SIG-M5 treated with dmso at 0.1 percent for 504 hours (cell line): ENCODE measurements around the gene SYCE3.
"Not testable (repeated sequence)": the region's sequence is repeated elsewhere in the genome, so short reads cannot be mapped to it uniquely, and the experiment has no call there.

Source experiments
- DNase-seq: peaks from one replicate; lab custom pipeline; 2025; ENCODE audit not compliant: unreplicated experiment; lab: John Stamatoyannopoulos, UW

SYCE3 gene

DNA sequence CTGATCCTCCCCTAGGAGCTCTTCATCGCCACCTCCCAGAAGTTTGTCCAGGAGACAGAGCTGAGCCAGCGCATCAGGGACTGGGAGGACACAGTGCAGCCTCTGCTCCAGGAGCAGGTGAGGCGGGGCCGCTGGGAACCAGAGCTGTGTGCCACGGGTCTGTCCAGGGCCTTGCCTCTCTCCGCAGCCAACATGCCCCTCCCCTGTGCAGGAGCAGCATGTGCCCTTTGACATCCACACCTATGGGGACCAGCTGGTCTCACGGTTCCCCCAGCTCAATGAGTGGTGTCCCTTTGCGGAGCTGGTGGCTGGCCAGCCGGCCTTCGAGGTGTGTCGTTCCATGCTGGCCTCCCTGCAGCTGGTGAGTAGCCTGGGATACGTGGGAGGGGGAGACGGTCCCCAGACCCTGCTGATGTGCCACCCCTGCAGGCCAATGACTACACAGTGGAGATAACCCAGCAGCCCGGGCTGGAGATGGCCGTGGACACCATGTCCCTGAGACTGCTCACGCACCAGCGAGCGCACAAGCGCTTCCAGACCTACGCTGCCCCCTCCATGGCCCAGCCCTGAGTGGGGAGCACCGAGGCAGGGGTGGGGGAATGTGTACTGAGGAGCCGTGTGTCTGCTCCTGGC lies 39.8 kb downstream of the SYCE3 start:
- DNase-seq = no peak

DNA sequence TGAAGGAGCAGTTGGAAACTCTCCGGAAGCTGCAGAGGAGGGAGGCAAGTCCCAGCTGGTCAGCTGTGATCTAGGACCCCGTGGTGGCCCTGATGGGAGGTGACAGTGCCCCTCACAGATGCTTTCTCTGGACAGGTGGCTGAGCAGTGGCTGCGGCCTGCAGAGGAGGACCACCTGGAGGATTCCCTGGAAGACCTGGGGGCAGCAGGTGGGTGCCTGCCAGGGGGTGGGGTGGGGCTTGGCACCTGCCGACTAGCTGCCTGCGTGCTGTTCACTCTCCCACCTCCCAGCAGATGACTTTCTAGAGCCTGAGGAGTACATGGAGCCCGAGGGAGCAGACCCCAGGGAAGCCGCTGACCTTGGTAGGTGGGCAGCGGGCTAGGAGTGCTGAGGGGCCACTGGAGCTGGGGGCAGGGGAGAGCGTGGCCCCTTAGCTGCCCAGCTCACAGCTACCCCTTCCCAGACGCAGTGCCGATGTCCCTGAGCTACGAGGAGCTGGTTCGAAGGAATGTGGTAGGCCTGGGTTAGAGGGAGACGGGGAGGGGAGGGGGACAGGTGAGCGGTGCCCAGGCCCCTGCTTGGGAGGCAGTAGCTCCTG lies 40.4 kb downstream of the SYCE3 start:
- DNase-seq = no peak

DNA sequence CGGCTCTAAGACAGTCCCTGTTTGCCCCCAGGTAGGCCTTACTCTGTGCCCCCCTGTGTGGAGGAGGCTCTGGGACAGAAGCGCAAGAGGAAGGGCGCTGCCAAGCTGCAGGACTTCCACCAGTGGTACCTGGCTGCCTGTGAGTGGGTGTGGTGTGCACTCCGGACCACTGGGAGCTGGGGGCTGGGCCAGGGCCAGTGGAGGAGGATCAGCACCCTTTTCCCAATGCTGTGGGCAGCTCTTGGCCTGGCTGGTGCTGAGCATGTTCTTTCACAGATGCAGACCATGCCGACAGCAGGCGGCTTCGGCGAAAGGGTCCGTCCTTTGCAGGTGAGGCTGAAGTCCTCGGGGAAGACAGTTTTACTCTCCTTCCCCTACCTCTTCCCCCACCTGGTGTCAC lies 41.0 kb downstream of the SYCE3 start:
- no peak for DNase-seq

DNA sequence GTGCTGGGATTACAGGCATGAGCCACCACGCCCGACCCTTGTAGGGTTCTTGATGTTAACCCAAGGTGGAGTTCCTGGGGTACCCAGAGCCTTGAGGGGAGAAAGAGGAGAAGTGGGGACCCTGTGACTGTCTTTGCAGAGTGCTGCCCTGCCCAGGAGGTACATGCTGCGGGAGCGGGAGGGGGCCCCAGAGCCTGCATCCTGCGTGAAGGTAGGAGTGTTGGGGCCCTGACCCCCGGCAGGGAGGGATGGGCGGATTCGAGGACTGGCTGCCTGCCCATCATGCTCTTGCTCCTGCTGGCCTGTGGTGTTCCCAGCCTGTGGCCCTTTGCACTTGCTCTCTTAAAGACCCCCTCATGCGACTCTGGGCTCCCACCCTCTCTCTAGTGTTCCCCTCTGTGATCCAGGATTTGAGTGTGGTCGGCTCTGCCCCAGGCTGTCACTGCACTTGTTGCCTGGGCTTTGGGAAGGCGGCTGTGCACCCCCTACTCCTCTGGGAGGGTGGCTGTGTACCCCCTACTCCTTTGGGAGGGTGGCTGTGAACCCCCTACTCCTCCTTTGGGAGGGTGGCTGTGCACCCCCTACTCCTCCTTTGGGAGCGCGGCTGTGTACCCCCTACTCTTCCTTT lies 41.8 kb downstream of the SYCE3 start:
- no peak for DNase-seq

- not testable (repeated sequence) for DNase-seq
Measured at GRCh38 chr22:50520184-50520583, 42.5 kb downstream of the SYCE3 start.

- no peak for DNase-seq
Measured at GRCh38 chr22:50519151-50519550, 43.6 kb downstream of the SYCE3 start.

DNA sequence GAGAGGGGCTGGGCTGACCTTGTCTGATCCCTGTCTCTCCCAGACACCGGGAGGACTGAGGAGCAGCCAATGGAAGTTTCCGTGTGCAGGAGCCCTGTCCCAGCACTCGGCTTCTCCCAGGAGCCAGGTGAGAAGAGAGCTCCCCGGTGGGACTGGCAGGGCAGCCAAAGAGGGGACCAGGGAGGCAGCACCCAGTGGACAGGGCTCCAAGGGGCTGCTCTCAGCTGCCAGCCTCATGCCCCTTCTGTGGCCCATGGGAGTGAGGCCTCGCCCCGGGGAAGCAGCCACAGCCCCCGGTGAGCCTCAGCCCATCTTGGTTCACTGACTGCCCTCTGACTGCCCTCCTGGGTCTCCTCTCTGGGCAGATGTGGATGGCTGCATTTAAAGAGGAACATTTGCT lies 44.1 kb downstream of the SYCE3 start:
- DNase-seq = no peak

DNA sequence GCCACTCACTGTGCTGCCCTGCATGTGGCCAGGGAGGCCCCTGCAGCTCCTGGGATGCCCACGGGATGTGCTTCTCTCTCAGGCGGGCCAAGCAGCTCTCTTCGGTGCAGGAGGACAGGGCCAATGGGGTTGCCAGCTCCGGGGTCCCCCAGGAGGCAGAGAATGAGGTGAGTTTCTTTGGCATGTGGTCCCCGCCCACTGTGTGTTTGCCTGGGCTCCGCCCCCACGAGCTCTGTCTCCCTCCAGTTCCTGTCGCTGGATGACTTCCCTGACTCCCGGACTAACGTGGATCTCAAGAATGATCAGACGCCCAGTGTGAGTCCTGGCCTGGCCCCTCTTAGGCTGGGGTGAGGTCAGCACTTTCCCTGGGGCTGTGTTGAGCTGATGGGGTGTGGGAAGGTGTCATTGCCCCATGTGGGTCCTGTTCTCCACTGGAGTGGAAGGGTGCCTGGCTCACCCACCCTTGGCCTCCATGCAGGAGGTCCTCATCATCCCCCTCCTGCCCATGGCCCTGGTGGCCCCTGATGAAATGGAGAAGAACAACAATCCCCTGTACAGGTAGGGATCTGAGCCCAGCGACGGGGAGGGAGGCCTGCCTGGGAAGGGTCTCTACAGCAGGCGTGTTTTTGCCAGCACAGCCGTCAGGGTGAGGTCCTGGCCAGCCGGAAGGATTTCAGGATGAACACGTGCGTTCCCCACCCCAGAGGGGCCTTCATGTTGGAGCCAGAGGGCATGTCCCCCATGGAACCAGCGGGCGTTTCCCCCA lies 45.0 kb downstream of the SYCE3 start:
- no peak for DNase-seq

DNA sequence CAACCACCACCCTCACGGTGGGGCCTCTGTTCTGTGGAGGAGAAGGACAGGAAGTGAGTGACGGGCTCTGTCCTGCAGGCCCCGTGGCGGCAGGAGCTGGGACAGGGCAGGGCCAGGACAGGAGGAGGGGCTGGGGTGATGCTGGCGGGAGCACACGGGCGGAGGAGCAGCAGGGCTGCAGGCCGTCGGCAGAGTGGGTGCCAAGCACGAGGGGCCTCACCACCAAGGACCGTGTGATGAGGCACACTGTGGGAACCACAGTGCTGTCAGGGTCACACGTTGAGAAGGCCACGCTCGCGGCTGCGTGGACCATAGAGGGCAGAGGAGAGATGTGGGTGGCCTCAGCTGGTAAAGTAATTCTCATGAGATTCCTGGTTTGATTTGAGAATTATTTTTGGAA lies 45.8 kb downstream of the SYCE3 start:
- DNase-seq = no peak

GRCh38 chr22:50516068-50516467 lies 46.7 kb downstream of the SYCE3 start:
- no peak for DNase-seq

DNA sequence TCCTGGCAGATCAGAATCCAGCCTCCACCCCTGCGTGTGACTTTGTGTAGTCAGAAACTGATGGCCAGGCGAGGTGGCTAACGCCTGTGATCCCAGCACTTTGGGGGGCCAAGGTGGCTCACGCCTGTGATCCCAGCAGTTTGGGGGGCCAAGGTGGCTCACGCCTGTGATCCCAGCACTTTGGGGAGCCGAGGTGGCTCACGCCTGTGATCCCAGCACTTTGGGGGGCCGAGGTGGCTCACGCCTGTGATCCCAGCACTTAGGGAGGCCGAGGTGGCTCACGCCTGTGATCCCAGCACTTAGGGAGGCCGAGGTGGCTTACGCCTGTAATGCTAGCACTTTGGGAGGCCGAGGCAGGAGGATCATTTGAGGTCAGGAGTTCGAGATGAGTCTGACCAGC lies 49.5 kb downstream of the SYCE3 start:
- DNase-seq = no peak

DNA sequence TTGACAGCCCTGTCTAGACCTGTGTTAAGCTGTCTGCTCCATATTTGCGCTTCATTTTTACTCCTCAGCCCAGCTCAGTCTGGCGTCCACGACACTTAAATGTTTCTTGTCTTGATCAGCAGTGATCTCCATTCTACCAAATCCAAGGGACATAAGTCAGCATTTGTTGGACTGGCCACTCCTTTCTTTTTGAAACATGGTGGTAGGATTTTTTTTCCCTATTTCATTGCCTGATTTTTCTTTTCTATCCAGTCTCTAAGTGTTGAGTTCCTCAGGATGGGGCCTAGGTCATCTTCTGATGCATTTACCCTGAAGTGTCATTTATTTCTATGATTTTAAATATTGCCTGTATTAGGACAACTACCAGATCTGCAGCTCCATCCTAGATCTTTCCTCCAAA lies 53.8 kb downstream of the SYCE3 start:
- DNase-seq = no peak

DNA sequence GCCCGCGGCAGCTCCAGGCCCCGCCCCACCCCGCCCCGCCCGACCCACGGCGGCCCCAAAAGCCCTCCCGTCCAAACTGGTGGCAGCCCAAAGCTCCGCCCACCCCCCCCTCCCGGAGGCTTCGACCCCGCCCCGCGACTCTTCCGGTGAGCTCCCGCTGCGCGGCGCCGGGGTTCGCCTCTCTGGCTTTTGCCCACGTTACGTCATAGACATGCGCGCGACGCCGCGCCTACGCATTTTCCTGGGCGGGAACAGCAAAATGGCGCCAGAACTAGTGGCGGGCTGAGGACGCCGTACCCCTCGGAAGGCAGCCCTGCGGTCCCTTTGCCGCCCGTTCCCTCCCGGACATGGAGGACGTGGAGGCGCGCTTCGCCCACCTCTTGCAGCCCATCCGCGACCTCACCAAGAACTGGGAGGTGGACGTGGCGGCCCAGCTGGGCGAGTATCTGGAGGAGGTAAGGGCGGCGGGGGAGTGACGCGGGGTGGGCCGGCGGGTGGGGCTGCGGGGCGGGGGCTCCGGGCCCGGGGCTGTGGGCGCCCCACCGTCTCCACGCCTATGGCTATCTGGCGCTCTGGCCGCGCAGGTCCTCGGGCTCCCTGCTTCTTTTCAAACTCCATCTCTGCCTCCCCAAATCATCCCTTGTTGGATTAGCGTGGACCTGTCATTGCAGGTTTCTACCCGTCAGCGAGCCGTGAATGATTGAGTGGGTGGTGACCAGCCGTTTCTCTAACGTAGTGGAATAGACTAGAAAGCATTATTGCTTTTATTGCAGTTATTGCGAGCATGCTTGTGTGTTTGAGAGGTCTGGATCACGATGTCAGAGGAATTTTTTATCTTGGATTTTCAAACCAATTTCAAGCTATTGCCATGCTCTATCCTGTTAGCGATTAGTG lies 54.5 kb downstream of the SYCE3 start, which contains the start of gene NCAPH2:
Gene NCAPH2 (plus strand): TSS at position 234 of the 894 bp plus-strand sequence. CDS start 114 bp downstream, at position 348.
- DNase-seq = peak; percentile 88

DNA sequence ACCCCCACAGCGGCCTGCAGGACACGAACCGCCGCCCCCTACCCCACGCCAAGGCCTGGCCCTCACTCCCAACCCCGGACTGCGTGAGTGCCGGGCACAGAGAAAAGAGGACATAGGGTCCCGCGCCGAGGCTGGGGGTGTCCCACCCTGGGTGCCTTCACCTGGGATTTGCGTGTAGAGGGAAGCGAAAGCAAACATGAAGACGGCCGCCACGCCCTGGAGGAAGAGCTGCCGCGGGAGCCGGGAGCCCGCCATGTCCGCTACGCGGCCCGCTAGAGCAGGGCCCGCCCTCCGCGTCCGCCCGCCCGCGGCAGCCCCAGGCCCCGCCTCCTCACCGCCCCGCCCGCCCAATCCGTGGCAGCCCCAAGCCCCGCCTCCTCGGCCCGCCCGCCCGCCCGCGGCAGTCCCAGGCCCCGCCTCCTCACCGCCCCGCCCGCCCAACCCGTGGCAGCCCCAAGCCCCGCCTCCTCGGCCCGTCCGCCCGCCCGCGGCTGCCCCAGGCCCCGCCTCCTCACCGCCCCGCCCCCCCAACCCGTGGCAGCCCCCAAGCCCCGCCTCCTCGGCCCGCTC lies 55.2 kb downstream of the SYCE3 start, which contains the start of gene LMF2:
Gene LMF2 (minus strand): TSS at position 282 of the 570 bp plus-strand sequence. CDS start 27 bp downstream, at position 255.
- no peak for DNase-seq

DNA sequence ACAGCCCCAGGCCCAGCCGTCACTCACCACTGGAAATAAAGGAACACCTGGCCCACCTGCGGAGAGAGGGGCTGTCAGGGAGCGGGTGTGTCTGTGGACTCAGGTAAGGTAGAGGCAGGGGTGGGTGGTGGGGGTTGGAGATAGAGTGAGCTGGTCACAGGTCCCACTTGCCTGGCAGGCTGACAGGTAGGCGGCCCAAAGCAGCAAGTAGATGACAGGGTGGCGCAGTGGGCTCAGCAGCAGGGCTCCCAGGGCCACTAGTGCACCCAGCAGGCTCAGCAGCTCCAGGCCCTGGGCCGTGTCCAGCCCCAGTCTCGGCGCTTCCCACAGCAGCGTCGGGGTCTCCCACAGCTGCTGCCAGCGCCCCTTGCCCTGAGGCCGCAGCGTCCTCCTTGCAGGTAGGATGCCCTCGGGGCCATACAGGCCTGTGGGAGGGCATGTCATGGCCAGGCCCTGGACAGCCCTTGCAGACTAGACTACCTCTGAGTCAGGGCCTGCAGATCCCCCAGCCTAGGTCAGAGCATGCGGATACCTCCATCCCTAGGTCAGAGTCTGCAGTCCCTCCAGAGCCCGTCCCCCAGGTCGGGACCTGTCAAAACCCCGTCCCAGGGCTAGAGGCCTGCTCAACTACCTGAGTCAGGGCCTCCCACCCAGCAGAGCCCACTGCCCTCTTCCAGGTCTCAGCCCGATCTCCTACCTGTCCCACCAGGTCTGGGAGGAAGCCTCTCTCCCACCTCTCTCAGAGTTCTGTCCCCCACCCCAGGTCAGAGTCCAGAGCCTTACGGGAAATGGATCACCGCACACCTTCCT lies 55.9 kb downstream of the SYCE3 start:
- DNase-seq = no peak

- DNase-seq = no peak
Measured at GRCh38 chr22:50505776-50506610, 56.7 kb downstream of the SYCE3 start.

GRCh38 chr22:50505276-50505775 lies 57.4 kb downstream of the SYCE3 start:
- DNase-seq = no peak
